T47D (cell line): Measurements from ENCODE around the gene SLC19A2.

Source experiments
- DNase-seq, 2 experiments: peaks; one replicate each; pipeline versions ENCODE4 v3.0.0 to v3.0.0-alpha.2; 2011 to 2012; ENCODE audit warnings: low read depth in 1 of 2, low spot score in 1 of 2
- JUND ChIP-seq: IDR thresholded peaks from 2 replicates; pipeline ENCODE4 v1.6.1; 2012; ENCODE audit warnings: low read depth
- in situ Hi-C: cut with HindIII; loops from 2 replicates; pipeline ENCODE4 v1.10.0; 2016; ENCODE audit warnings: low sequenced_read_pairs, low pct_unique_long_range_greater_than_20kb

Gene SLC19A2

DNA sequence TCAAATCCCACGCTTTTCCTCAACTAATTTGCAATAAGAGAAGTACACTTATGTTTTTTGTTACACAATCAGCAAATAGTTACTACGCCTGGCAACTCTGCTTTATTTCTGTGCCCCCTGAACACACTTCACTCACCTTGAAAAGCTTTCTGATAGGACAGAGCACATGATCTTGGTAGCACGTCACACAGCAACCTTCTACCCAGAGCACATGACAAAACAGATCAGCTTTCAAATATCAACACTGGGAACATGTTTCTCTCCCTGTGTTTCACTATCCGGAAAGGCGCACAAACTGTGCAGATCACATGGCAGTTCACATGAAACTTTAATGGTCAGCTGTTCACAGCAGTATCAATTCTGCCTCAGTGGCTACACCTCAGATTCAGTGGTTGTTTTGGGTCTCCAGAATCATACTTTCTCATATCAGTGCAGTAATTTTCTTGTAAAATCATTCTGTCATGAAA is 2.2 kb downstream of the SLC19A2 start:
- in situ Hi-C loops: no loop called here
- peak in 1 of 2 experiments; percentile 49 for DNase-seq
- TF ChIP-seq JUND: no peak

DNA sequence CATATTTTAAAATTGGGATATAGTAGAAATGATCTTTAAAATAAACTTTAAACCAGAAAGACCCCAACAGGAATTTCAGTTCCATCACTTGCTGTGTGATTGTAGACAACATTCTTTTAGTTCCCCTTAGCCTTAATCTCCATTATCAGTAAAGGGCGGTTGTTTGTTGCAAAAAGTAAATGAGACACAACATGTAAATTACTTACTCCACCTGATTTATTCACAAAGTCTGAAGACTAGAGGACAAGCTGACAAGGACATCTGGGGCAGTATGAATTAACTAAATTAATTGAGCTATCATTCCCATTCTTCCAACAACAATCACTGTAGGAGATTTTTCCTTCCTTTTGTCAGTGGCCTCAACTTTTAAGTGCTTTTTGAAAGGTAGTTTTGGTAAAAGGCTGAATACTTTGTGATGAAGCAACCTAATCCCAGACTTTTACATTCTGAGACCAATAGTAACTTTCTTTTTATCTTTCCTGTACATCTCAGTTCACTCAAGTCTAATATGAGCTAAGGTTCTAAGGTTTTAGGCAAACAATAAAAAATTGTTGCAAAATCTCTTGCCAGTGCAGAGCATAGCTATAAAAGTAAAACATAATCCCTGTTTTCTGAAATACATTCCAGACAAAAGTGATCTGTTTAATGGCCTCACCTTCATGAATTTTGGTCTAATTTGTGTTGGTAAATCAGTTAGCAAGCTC is 6.2 kb downstream of the SLC19A2 start:
- no peak for TF ChIP-seq JUND
- in situ Hi-C loops: no loop called here
- DNase-seq: no peak

DNA sequence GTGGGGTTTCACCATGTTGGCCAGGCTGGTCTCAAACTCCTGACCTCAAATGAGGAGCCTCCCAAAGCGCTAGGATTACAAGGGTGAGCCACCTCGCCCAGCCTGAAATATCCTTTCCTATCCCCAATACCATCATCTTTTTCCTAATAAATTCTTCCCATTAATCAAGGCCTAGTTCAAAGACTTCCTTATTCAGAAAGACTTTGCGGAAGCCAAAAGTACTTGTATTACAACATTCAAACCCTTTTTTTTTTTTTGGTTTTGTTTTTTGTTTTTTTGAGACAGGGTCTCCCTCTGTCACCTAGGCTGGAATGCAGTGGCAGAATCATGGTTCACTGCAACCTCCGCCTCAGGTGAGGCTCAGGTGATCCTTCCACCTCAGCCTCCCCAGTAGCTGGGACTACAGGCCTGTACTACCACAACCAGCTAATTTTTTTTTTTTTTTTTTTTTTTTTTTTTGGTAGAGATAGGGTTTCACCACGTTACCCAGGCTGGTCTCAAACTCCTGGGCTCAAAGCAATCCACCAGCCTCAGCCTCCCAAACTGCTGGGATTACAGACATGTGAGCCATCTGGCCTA is 7.6 kb downstream of the SLC19A2 start:
- DNase-seq: no peak
- TF ChIP-seq JUND: no peak
- in situ Hi-C loops: no loop called here

DNA sequence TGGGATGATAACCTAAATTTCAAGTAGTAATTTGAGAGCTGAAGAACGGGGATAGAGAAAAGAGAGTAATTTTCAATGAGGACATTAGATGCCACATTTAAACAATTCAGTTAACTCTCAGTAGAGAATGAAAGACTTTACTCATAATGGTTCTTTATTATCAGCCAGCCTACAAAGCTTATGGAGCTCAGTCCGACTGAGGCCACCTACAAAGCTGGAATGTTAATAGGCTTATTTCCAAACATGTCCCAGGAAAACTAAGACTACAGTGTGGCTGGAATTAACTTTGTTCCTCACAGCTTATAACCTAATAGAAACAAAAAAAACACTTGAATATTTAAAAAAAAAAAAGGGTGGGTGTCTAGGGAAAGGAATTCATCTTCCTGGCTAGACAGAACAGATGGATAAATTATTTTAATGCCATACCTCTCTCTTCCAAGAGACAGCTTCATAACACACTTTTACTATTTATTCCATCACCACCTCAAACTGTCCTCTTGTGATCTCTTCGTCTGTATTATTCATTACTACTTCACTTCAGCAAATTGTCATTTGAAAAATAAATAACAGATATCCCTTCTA is 9.8 kb downstream of the SLC19A2 start:
- no peak for DNase-seq
- TF ChIP-seq JUND: no peak
- in situ Hi-C loops: no loop called here

DNA sequence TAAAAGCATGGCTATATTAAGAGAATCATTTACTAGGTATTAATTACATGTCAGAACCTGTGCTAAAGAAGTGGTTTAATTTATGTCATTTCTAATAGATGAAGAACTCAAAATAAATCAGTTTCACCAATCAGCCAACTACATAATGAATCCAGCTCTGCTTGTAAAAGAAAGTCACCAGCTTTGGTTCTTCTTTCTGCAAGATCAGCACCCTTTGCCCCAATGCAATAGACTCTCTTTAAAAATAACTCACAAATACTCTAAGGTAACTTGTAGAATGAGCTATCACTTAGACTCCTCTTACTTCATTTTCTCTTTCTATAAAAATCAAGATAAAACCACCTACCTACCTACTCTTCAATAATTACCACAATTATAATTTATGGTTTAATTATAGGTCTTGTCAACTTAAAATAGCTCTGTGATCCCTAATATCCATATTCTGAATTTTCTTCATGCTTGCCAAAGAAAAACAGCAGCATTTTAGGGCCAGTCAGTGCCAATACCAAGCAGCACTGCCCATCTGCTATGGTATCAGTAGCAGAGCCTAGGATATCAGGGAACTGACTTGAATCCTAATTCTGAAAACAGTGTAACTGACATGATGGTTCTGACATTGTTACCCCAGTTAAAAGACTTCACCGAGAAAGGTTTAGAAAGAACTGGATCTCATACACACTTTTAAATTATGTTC is 11.3 kb downstream of the SLC19A2 start:
- TF ChIP-seq JUND: no peak
- no peak for DNase-seq
- in situ Hi-C loops: no loop called here

DNA sequence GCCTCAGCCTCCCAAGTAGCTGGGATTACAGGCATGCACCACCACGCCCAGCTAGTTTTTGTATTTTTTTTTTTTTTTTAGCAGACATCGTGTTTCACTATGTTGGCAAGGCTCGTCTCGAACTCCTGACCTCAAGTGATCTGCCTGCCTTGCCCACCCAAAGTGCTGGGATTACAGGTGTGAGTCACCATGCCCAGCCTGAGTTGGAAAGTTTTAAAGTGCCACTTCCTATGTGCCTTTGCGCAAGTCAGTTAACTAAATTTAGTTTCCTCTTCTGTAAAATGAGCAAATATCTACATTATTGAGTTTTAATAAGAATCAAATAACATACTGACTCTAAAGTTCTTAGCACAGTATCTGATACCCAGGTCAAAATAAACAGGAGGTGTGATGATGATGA is 12.4 kb downstream of the SLC19A2 start:
- TF ChIP-seq JUND: no peak
- in situ Hi-C loops: no loop called here
- no peak for DNase-seq

DNA sequence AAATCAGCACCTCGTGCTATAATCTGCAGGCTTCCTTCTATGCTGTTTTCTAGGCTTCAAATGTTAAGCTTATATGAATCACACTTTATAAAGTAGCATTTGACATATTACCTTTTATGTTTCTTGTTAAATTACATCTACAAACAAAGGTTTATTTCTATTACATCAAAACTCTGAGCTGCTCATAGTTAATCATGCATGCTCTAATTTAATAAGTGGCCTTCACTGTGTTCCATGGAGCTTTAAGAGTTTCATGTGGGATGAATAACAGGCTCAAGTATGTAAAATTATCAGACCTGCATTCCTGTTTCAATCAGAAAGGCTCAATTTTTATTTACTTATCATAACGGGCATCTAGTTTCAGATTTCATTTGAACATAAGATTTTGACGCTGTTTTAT is 13.0 kb downstream of the SLC19A2 start:
- DNase-seq: no peak
- in situ Hi-C loops: no loop called here
- no peak for TF ChIP-seq JUND

DNA sequence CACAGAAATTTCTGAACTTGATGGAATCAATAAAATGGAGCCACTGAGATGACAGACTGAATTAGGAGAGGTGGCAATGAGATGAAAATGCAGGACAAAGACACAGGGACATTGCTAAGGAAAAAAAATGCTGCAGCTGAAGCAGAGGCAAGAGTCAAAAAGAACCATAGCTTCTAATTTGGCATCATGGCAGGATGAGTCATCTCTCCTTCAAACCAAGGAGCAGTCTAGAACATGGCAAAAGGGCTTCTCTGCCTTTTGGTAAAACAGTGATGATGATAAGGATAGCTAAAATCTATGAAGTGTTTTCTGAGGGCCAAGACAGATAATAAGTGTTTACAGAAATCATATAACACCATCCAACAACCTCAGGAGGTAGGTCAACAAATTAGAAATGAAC is 16.8 kb downstream of the SLC19A2 start:
- TF ChIP-seq JUND: no peak
- in situ Hi-C loops: no loop called here
- DNase-seq: no peak

DNA sequence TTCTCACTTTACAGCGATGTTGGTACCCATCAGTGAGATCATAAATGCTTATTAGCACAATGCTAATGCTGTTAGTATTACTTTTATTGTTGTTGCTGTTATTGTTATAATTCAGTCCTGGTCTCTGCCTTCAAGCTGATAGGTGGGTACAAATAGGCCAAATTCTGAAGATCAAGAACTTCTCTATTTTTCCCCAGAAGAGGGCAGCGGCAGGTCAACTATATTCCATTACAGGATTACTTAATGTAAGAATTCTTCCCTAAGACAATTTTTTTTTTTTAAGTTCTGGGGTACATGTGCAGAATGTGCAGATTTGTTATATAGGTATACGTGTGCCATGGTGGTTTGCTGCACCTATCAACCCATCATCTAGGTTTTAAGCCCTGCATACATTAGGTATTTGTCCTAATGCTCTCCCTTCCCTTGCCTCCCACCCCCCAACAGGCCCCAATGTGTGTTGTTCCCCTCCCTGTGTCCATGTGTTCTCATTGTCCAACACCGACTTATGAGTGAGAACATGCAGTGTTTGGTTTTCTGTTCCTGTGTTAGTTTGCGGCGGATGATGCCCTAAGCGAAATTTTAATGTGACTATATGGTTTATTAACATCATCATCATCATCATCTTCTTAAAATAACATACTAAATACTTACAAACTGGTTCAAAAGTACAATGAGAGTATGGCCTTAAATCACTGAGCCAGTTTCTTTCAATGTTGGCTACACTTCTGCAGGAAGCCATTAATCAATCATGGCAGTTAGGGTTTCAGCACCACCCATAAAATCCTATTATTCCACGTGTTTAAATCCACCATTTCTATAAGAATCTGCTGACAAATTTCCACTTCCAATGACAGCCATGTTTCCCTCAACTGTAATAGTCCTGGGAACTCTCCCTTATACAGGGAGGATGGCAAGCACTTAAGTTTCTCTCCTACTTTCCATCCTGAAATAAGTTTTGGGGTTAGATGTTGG is 19.2 kb downstream of the SLC19A2 start:
- in situ Hi-C loops: no loop called here
- DNase-seq: peak in 1 of 2 experiments; percentile 63
- TF ChIP-seq JUND: no peak

DNA sequence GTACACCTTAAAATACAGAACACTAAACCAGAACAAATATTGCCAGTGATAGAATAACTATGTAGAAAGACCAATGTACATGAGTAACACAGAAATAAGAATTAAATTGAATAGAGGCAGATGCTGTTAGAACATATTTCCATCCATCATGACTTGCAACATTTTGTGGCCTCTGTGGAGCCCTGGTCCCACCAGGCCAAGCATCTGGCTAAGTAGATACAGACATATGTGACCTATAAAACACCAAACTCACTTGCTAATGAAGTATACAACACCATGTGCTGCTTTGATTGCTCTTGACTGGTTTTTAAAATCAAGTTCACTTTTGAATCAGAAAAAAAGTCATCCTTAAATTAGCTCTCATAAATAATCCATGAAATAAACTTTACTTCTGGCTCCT is 20.5 kb downstream of the SLC19A2 start:
- in situ Hi-C loops: no loop called here

DNA sequence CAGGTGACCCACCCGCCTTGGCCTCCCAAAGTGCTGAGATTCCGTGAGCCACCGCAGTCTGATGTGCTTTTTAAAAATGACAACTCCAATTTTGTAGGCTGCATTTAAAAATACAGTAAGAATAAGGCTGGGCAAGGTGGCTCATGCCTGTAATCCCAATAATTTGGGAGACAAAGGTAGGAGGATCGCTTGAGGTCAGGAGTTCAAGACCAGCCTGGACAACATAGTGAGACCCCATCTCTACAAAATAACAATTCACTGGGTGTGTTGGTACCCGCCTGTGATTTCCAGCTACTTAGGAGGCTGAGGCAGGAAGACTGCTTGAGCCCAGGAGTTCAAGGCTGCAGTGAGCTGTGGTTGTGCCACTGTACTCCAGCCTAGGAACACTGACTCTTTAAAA is 23.4 kb downstream of the SLC19A2 start:
- in situ Hi-C loops: no loop called here
- TF ChIP-seq JUND: no peak
- no peak for DNase-seq

More for the DNA sequence above, 20.5 kb downstream of the SLC19A2 start:
- no peak for DNase-seq
- TF ChIP-seq JUND: no peak
